Gastrocnemius medialis (tissue), 4 donors: ENCODE measurements around the gene NAV2.

Source experiments
- POLR2A ChIP-seq, 2 donors: fragments of 450-650 bp; IDR thresholded peaks; one replicate each; pipeline ENCODE4 v1.6.1; 2017; ENCODE audit warnings: antibody characterized with exemption in 2 of 2, mild to moderate bottlenecking in 2 of 2, moderate library complexity in 2 of 2
- TF ChIP-seq, protein P1 (sequence below), 5 experiments: fragments of 450-650 bp in 3 of 5; fragments of 200-600 bp in 2 of 5; sonication (generic) in 2 of 5; IDR thresholded peaks in 4 of 5; conservative IDR thresholded peaks in 1 of 5; 1 replicate in 4 of 5; 2 replicates in 1 of 5; pipeline ENCODE4 v1.5.1; 2016 to 2019; ENCODE audit warnings: antibody characterized with exemption in 5 of 5, mild to moderate bottlenecking in 3 of 5, moderate library complexity in 3 of 5

- TF ChIP-seq, protein P1, sequence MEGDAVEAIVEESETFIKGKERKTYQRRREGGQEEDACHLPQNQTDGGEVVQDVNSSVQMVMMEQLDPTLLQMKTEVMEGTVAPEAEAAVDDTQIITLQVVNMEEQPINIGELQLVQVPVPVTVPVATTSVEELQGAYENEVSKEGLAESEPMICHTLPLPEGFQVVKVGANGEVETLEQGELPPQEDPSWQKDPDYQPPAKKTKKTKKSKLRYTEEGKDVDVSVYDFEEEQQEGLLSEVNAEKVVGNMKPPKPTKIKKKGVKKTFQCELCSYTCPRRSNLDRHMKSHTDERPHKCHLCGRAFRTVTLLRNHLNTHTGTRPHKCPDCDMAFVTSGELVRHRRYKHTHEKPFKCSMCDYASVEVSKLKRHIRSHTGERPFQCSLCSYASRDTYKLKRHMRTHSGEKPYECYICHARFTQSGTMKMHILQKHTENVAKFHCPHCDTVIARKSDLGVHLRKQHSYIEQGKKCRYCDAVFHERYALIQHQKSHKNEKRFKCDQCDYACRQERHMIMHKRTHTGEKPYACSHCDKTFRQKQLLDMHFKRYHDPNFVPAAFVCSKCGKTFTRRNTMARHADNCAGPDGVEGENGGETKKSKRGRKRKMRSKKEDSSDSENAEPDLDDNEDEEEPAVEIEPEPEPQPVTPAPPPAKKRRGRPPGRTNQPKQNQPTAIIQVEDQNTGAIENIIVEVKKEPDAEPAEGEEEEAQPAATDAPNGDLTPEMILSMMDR (IDR thresholded peaks at IDR 0.05 in 4 of 5, conservative IDR thresholded peaks at IDR 0.05 in 1 of 5) = no peak
- no peak for TF ChIP-seq POLR2A (IDR thresholded peaks at IDR 0.05)
These were observed 399.2 kb downstream of the NAV2 start for GRCh38 chr11:20111871-20112270.
